ENCODE measurements around the gene FLNB. TPM values are rescaled to one million over a fixed set of nuclear protein-coding genes. Genes with fewer than 3 reads are reported as not detected.
A peak's percentile ranks its signal among the peaks of the same experiment; 100 is the strongest.

The FLNB gene
- total and polyA plus RNA-seq, 2 of the 4 experiments (the other 2 are of a cell fraction): 78.0 to 136 TPM

DNA sequence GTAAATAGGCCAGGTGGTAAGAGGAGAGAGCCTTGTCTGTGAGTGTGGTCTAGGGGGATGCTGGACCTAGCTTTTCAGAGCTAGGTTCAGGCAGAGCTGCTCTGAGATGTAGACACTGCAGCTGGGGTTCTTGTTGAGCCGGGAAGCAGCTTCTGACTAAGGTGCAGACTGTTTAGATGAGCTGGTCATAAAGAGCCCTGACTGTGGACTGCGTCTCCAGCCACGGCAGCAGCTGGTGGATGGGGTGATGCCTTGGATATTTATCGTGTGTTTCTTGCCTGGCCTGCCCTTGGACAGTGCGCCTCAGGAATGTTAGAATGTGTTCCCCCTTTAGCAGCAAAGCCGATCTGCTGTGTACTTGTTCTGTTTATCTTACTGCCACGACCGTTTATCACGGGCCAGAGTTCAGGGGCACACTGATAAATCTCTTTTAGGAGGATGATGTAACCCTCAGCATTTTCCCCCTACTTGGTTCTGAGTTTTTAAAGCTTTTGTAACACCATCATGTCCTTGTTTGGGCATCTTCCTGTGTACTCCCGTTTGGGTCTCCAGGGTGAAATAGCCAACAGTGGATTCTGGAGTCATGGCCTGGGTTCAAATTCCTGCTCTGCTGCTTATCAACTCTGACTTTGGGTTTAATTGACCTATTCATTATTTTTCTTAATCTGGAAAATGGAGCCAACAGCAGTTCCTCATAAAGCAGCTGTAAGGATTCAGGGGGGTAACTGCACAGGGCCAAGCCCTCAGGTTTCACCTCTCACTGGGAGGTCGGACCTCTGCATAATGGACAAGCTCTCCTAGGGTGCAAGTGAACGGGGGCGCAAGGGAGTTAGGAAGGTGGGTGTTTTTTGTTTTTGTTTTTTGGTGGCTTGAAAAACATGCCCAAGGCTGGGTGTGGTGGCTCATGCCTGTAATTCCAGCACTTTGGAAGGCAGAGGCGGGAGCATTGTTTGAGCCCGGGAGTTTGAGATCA lies 51.4 kb downstream of the FLNB start:
- Histone ChIP-seq H3K18ac (ENCODE audit: low read depth, low read length) (peak overlapping the region; percentile 68), H4K91ac (ENCODE audit: insufficient read depth, low read depth, low read length) (peak overlapping the region; percentile 93), H3K9me3 (ENCODE audit: control insufficient read depth, insufficient read depth, low read length) (no peaks in the 10 kb centered on the region), H2AK9ac (replicated peaks; ENCODE audit: low read depth, low read length, poor library complexity) (peak overlapping the region; percentile 53), H3K36me3 (ENCODE audit: control insufficient read depth, insufficient read depth, low read length) (peaks cover 3% of the 10 kb centered on the region; the same call in 1 of the 2 replicates), H4K20me1 (ENCODE audit: insufficient read depth, low read length) (peaks cover 38% of the 10 kb centered on the region), H3K9ac (ENCODE audit: low read depth, low read length) (peak overlapping the region; percentile 53), H2AK5ac (ENCODE audit: low read depth, low read length) (peak overlapping the region; percentile 92), H2BK120ac (ENCODE audit: low read depth, low read length) (peak overlapping the region; percentile 99), H3K9me1 (ENCODE audit: insufficient read depth, low read length) (peaks cover 25% of the 10 kb centered on the region), H2BK5ac (ENCODE audit: low read depth, low read length, poor library complexity, severe bottlenecking) (peak overlapping the region; percentile 83), H3K27me3 (ENCODE audit: control insufficient read depth, insufficient read depth, low read length) (no peaks in the 10 kb centered on the region), H3K23ac (ENCODE audit: low read depth, low read length) (peak overlapping the region; percentile 90), H3K14ac (replicated peaks; ENCODE audit: low read depth, low read length) (peak overlapping the region; percentile 86), H3K4ac (ENCODE audit: low read depth, low read length) (peak overlapping the region; percentile 98), H3K56ac (ENCODE audit: extremely low read depth, insufficient read depth, low read length) (peak overlapping the region; percentile 87), H3K27ac (ENCODE audit: insufficient read depth, low read length) (peak overlapping the region; percentile 80), H2BK15ac (ENCODE audit: low read depth, low read length) (peak overlapping the region; percentile 45), H2BK20ac (ENCODE audit: low read depth, low read length) (peak overlapping the region; percentile 87), H3K4me2 (ENCODE audit: low read depth, low read length) (peak overlapping the region; percentile 59), H4K5ac (ENCODE audit: low read depth, low read length) (peak overlapping the region; percentile 47), H3K4me1 (ENCODE audit: control insufficient read depth, insufficient read depth, low read length) (peaks cover 34% of the 10 kb centered on the region), H3K4me3 (ENCODE audit: insufficient read depth, low read depth, low read length) (no peak overlapping the region), H4K8ac (ENCODE audit: low read depth in 2 of 2, low read length in 2 of 2) (peak overlapping the region; percentile 38 to 81), H3K79me1 (ENCODE audit: low read depth in 1 of 2, low read length in 2 of 2) (peaks cover 22 to 75% of the 10 kb centered on the region in 2 experiments; a peak in 3 of 4 replicates), H2AFZ (replicated peaks; ENCODE audit: low read length, poor library complexity) (peak overlapping the region; percentile 64)
- ATAC-seq (ENCODE audit: low read depth) (peak; percentile 92), DNase-seq (peak; percentile 99)
- intact Hi-C loops (cut with micrococcal nuclease) (loop anchor here (1.0 kb wide), 1 partner anchor 49 kb away; no protein-coding TSS in a partner anchor), dilution Hi-C loops (cut with HindIII; ENCODE audit: low sequenced_read_pairs, unreplicated experiment) (no loop called here), in situ Hi-C loops (cut with MboI; ENCODE audit: low sequenced_read_pairs) (no loop called here)
- 0% methylated on average over 5 of the region's 15 CpGs; no CpG with 5 or more reads in 1 of the 2 experiments for WGBS, 2 experiments (ENCODE audit: extremely low coverage in 2 of 2, insufficient read length in 1 of 2)
- POLR2A ChIA-PET (ENCODE audit: unreplicated experiment): interaction anchor here (0.6 kb wide), 1 partner anchor 8 kb away, joined by 3 read pairs; no protein-coding TSS in a partner anchor
- CTCF ChIA-PET: interaction anchor here (0.8 to 1.8 kb wide), 3 partner anchors 34 to 98 kb away, joined by 3 to 13 read pairs (median 4); partner anchors contain the start of gene FLNB
- BruUV-seq (replicated peaks): no TSS peak
- TF ChIP-seq FOS (IDR thresholded peaks at IDR 0.05; ENCODE audit: low read depth, low read length) (peak; percentile 89), MXI1 (IDR thresholded peaks at IDR 0.05; ENCODE audit: borderline replicate concordance, low read depth, low read length) (no peak), RFX5 (IDR thresholded peaks at IDR 0.05; ENCODE audit: low read depth, low read length) (no peak), MAFK (IDR thresholded peaks at IDR 0.05; ENCODE audit: low read depth, low read length) (peak; percentile 44; the same call in 1 of the 2 replicates), MAZ (IDR thresholded peaks at IDR 0.05; ENCODE audit: borderline replicate concordance, low read depth, low read length) (peak; percentile 24; the same call in 1 of the 2 replicates), NFE2L2 (IDR thresholded peaks at IDR 0.05; ENCODE audit: low read depth, low read length) (peak; percentile 17; the same call in 1 of the 2 replicates), CEBPB (IDR thresholded peaks at IDR 0.05; ENCODE audit: low read depth, low read length) (peak; percentile 87), BHLHE40 (IDR thresholded peaks at IDR 0.05; ENCODE audit: low read depth, low read length) (peak; percentile 90), RAD21 (IDR thresholded peaks at IDR 0.05; ENCODE audit: low read length) (peak; percentile 40)
- TF ChIP-seq, protein P1, sequence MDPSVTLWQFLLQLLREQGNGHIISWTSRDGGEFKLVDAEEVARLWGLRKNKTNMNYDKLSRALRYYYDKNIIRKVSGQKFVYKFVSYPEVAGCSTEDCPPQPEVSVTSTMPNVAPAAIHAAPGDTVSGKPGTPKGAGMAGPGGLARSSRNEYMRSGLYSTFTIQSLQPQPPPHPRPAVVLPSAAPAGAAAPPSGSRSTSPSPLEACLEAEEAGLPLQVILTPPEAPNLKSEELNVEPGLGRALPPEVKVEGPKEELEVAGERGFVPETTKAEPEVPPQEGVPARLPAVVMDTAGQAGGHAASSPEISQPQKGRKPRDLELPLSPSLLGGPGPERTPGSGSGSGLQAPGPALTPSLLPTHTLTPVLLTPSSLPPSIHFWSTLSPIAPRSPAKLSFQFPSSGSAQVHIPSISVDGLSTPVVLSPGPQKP (IDR thresholded peaks at IDR 0.05; ENCODE audit: borderline replicate concordance, low read depth, low read length): peak; percentile 93
- TF ChIP-seq, protein P2, sequence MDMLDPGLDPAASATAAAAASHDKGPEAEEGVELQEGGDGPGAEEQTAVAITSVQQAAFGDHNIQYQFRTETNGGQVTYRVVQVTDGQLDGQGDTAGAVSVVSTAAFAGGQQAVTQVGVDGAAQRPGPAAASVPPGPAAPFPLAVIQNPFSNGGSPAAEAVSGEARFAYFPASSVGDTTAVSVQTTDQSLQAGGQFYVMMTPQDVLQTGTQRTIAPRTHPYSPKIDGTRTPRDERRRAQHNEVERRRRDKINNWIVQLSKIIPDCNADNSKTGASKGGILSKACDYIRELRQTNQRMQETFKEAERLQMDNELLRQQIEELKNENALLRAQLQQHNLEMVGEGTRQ (IDR thresholded peaks at IDR 0.05; ENCODE audit: low read depth, low read length): no peak
- TF ChIP-seq, protein P3, sequence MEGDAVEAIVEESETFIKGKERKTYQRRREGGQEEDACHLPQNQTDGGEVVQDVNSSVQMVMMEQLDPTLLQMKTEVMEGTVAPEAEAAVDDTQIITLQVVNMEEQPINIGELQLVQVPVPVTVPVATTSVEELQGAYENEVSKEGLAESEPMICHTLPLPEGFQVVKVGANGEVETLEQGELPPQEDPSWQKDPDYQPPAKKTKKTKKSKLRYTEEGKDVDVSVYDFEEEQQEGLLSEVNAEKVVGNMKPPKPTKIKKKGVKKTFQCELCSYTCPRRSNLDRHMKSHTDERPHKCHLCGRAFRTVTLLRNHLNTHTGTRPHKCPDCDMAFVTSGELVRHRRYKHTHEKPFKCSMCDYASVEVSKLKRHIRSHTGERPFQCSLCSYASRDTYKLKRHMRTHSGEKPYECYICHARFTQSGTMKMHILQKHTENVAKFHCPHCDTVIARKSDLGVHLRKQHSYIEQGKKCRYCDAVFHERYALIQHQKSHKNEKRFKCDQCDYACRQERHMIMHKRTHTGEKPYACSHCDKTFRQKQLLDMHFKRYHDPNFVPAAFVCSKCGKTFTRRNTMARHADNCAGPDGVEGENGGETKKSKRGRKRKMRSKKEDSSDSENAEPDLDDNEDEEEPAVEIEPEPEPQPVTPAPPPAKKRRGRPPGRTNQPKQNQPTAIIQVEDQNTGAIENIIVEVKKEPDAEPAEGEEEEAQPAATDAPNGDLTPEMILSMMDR (conservative IDR thresholded peaks at IDR 0.05; ENCODE audit: low read depth, low read length): no peak
